ENCODE measurements around the gene SYCP2.
"Not testable (repeated sequence)": the region's sequence is repeated elsewhere in the genome, so short reads cannot be mapped to it uniquely, and the experiment has no call there.

The SYCP2 gene

DNA sequence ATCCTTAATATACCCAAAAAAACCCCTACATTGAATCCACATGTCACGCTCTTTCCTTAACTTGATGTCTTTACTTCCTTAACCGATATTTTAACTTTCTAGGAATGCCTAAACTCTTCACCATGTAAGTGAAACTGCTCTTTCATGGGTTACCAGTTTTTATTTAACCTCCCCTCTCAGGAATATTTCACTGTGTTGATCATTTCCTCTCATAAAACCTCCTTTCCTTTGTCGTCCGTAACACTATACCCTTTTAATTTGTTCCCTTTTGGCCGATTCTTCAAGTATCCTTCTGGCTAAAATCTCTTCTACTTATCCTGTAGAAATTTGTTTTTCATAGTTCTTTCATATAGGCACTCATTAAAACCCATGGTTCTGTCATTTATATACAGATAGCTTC is 24.6 kb downstream of the SYCP2 start:
- DNase-seq, result no peak

DNA sequence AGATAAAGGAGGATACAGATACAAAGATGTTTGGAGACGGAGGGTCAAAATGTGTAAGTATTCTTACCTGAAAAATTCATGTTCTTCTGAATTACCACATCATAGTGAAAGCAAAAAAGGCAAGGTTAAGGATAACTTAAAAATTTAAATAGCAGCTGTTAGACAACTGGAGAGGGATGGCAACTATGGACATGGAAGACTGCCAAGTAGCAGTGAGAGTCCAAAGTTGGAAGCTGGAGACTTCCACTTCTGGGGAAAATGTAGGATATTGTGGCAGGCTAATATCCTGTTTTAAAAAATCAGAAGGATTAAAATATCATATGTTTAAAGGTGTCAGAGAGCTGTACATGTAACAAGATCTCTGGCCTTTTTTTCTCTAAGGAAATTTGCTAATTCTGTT is 29.8 kb downstream of the SYCP2 start:
- no peak for DNase-seq

DNA sequence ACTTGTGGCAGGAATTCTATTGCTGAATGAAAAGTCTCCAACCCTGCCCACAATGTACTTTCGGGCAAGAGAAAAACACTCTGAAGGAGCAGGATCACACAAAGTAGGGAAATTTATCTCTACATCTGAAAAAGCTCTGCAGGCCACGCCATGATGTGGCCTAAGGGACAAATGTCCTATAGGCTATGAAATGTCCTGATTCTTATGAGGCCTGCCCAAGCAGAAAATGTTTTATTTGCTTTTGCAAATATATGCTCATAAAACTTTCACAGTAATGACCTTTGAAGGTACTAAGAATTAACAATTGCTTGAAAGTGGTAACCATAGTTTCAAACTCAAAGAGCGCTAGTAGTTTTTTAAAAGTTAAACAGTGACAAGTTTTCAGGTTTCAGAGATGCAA is 31.0 kb downstream of the SYCP2 start:
- no peak for DNase-seq

GRCh38 chr20:59895908-59896307 is 37.5 kb downstream of the SYCP2 start:
- no peak for DNase-seq

DNA sequence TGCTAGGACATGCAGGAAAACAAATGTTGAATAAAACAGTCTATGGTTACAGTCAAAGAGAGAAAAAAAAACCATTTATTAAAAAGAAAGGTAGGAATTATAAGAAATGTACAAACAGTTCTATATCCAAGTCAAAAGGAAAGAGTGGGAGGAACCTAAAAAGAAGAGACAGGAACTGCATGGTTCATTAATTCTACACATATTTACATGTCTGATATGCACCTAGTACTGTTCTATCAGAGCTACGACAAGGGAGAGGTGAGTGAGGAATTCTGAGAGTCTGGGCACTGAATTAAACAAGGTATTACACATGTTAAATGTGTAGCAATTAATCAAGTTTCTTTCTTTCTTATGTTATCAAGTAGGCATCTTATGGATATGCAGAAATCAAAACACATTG is 41.9 kb downstream of the SYCP2 start:
- DNase-seq, result no peak

GRCh38 chr20:59890035-59890434 is 43.4 kb downstream of the SYCP2 start:
- DNase-seq, result not testable (repeated sequence)

DNA sequence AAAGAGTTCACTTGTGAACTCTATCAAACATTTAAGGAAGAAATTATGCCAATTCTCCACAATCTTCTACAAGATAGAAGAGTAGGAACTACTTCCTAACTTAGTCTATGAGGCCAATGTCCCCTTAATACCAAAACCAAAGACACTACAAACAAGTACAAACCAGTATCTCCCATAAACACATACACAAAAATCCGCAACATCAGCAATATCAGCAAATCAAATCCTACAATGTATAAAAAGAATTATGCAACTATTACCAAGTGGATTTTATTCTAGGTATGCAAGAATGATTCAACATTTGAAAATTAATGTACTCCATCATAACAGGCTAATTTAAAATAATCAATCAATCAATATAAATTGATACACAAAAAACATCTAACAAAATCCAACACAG is 45.4 kb downstream of the SYCP2 start:
- no peak for DNase-seq

DNA sequence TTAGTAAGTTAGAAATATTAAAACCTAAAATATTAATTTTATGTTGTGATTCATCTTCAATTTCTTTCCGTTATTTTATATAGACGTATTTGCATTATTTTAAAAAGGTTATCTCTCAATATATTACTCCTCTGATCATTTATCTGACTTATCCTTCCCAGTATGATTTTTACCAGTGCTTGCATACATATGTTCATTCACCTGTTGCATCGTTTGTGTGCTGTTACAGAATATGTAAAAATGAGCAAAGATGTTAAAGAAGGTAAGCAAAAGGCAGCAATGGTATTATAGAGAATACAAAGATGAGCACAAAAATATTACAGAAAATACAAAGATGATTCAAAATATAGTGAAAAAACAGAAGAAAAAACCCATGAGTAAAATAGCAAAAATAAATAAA is 48.9 kb downstream of the SYCP2 start:
- no peak for DNase-seq

DNA sequence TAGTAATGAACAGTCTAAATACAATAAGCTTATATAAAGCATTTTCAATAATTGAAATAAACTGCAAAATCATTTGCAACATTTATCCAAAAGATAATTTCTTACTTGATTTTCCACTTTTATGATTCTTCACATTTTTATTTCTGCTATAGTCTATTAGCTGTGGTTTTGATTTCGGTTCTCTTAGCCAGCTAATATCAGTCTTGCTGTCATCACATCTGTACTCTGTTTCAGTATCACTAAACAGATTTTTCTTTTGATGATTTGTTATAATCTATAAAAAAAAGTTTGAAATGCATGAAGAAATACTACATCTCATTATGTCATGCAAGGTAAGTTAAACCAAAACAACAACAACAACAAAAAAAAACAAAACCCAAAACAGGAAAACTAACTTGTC is 53.2 kb downstream of the SYCP2 start:
- DNase-seq, result no peak

DNA sequence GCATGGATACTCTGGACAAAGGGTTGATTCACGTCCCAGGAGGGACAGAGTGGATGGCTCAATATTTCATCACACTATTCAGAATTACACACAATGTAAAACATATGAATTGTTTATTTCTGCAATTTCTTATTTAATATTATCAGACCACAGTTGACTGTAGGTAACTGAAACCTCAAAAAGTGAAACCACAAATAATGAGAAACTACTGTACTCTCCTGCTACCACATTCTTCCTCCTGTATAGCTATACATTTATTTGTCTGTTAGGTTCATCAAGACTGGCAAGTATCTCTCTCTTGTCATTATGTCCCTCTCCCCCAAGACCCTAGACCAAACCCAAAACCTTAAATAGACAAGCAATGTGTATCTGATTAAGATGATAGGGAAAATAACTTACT is 60.0 kb downstream of the SYCP2 start:
- DNase-seq, result no peak

- DNase-seq, result no peak
These were observed 62.3 kb downstream of the SYCP2 start for GRCh38 chr20:59871096-59871495.

DNA sequence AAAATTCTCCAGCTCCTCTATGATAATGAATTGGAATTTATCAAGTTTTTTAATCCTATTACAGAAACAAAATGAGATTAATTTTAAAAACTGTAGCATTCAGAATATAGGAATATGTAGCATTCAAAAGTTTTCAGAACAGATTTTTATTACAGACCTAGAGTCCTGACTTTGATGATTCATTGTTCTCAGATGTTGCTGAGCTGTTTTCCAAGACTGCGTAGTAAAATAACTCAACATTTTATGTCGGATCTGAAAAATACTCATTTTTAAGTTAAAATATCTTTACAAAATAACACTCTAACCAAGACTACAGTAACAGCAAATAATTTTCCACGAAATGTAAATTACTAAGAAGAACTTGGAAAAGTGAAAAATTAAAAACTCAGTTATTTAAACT is 67.1 kb downstream of the SYCP2 start:
- no peak for DNase-seq

DNA sequence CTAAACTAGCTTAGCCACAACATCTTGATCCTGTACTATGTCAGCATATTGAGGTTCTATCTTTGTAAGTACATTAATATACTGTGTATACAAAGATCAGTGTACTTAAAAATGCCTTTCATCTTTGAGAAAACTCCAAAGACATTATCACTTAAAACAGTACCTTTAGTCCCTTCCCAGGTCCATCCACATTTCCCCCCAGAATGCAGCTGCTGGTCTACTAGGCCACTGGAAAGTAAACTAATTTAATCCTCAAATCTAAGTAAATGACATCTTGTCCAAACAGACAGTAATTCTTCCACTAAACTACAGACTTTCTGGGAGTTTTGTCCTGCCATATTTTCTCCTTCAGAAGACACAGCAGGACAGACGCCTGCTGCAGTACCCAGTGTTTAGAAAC is 68.7 kb downstream of the SYCP2 start:
- no peak for DNase-seq

DNA sequence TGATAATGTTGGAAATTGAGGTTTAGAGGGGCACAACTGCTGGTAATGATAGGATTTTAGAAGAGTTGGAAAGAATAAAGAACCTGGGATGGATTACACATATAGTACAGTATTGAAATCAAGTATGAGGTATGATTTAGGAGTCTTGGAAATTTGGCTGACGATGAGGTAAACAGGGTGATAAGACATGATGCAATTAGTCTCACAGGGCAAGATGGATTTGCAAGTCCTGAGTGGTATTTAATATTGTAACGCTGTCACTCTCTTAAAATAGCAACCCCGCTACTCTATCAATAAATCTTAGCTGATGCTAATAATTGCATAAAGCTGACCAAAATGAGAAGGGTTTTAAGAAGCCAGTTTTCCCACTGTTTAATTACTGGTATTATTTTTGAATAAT is 70.4 kb downstream of the SYCP2 start:
- no peak for DNase-seq

- no peak for DNase-seq
These were observed 72.0 kb downstream of the SYCP2 start for GRCh38 chr20:59861401-59861800.

GRCh38 chr20:59858425-59858824 is 75.0 kb downstream of the SYCP2 start:
- no peak for DNase-seq

- DNase-seq, result no peak
These were observed 75.5 kb downstream of the SYCP2 start for GRCh38 chr20:59857966-59858365.

GRCh38 chr20:59856941-59857340 is 76.5 kb downstream of the SYCP2 start:
- DNase-seq, result not testable (repeated sequence)

DNA sequence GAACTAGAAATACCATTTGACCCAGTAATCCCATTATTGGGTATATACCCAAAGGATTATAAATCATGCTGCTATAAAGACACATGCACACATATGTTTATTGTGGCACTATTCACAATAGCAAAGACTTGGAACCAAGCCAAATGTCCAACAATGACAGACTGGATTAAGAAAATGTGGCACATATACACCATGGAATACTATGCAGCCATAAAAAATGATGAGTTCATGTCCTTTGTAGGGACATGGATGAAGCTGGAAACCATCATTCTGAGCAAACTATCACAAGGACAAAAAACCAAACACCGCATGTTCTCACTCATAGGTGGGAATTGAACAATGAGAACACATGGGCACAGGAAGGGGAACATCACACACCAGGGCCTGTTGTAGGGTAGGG is 76.9 kb downstream of the SYCP2 start:
- not testable (repeated sequence) for DNase-seq

DNA sequence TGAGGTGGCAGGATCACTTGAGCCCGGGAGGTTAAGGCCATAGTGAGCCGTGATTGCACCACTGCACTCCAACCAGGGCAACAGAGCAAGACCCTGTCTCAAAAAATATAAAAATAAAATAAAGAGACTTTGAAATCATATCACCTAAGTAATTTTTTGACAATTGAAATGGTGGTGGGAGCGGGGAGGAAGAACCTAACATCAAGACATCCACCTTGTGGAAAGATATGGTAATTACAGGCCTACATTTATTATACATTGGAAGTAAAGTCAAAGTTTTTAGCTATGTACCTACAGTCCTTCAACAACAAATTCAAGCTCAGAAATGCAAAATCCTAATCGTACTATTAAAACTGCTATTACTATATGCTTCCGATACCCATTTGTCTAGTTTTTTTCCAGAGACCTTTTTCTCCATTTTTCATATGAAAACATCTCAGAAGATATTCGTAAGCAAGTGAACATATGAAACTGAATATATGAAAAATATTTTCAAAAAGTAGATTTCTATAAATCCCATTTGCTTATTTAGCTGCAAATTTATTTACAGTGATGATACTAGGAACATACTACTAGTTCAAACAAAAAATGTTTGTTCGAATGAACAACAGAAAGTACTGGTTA is 83.3 kb downstream of the SYCP2 start:
- DNase-seq, result peak; percentile 22

DNA sequence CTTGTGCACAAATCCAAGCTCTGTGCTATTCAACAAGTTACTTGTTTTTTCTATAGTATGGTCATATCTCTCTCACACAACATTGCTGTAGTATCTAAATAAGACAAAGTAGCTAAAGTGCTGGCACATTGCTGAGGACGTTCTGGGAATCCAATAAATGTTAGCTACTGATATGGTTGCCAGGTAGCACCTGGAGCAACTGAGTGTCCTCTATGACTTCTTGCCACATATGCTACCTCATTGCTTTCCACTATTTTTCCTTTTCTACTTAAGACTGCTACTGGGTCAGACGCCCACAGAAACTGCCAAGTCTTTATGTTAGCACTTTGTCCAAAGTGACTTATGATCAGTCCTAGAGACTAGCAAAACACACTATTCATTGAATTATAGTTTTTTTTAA is 85.3 kb downstream of the SYCP2 start:
- DNase-seq, result no peak

- DNase-seq, result no peak
These were observed 88.0 kb downstream of the SYCP2 start for GRCh38 chr20:59845472-59845871.

DNA sequence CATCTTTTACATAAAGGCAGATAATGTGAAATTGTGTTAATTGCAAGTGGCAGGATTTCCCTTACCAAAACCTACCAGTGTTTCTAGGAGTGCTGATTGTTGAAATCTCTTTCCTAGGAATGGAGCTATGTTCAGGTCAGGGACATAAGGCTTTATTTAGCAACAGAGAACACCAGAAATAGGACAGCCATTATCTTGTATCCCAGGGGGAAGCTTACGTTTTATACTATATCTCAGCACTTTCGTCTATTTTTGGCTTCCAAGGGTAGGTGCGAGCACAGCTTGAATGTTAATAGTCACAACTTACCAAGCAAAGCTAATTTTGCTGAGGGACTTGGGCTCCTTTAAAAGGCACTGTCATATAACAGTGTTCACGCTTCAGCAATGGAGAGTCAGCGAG is 94.0 kb downstream of the SYCP2 start:
- DNase-seq, result no peak

- DNase-seq, result no peak
These were observed 95.6 kb downstream of the SYCP2 start for GRCh38 chr20:59837623-59838394.
